Sigmoid colon (tissue), 7 donors: Measurements from ENCODE around the gene SULT6B1. TPM values are rescaled to one million over a fixed set of nuclear protein-coding genes. Genes with fewer than 3 reads are reported as not detected.
"Not testable (repeated sequence)": the region's sequence is repeated elsewhere in the genome, so short reads cannot be mapped to it uniquely, and the experiment has no call there.

Experiments
- DNase-seq: peaks from one replicate; pipeline ENCODE4 v3.0.0-alpha.2; 2019
- H3K27ac ChIP-seq, 4 donors: fragments of 200-600 bp; sonication (generic); one replicate each; pipeline ENCODE4 v1.5.1; 2016 to 2019; ENCODE audit warnings: mild to moderate bottlenecking in 1 of 4
- H3K27me3 ChIP-seq, 3 donors: fragments of 200-600 bp; sonication (generic); one replicate each; pipeline ENCODE4 v1.5.1; 2019; ENCODE audit warnings: mild to moderate bottlenecking in 1 of 3
- H3K36me3 ChIP-seq, 4 donors: fragments of 200-600 bp; sonication (generic); one replicate each; pipeline ENCODE4 v1.5.1; 2016 to 2019
- H3K4me1 ChIP-seq, 4 donors: fragments of 200-600 bp; sonication (generic); one replicate each; pipeline ENCODE4 v1.5.1; 2017 to 2019
- H3K4me3 ChIP-seq, 4 donors: fragments of 200-600 bp; sonication (generic); one replicate each; pipeline ENCODE4 v1.5.1; 2017 to 2019; ENCODE audit warnings: mild to moderate bottlenecking in 2 of 4, moderate library complexity in 1 of 4
- H3K9me3 ChIP-seq, 4 donors: fragments of 200-600 bp in 3 of 4; sonication (generic) in 3 of 4; one replicate each; pipeline versions ENCODE4 v1.5.1 to v1.6.1; 2013 to 2019
- EP300 ChIP-seq, 4 donors: sonication (generic); formaldehyde crosslinking; IDR thresholded peaks; one replicate each; pipeline ENCODE4 v1.6.1; 2017; ENCODE audit warnings: antibody characterized with exemption in 4 of 4
- POLR2A ChIP-seq, 2 donors: fragments of 450-650 bp; IDR thresholded peaks; one replicate each; pipeline ENCODE4 v1.6.1; 2016; ENCODE audit warnings: antibody characterized with exemption in 2 of 2, mild to moderate bottlenecking in 2 of 2, moderate library complexity in 2 of 2
- POLR2AphosphoS5 ChIP-seq, 4 donors: sonication (generic); formaldehyde crosslinking; IDR thresholded peaks; one replicate each; pipeline ENCODE4 v1.6.1; 2017; ENCODE audit warnings: antibody characterized with exemption in 4 of 4
- WGBS, 2 donors: extraction: QIAGEN DNeasy Blood & Tissue Kit; methylation state at CpG; one replicate each; pipeline ENCODE4 v1.1.7; 2013; 5-methylcytosine and 5-hydroxymethylcytosine counted together
- intact Hi-C: fragments of 100-400 bp; cut with DNase I; formaldehyde crosslinking; loops from one replicate; pipeline ENCODE4 v1.15.1; 2023
- polyA plus RNA-seq, 3 donors: library from polyadenylated mRNA; stranded (reverse); fragments of 200-250 nt; gene quantifications; one replicate each; pipeline ENCODE4 v1.2.3, GENCODE V29; 2013
- total RNA-seq, 4 donors: library from RNA; depleted of rRNA; stranded (reverse); fragments of >200 nt; gene quantifications; one replicate each; pipeline ENCODE4 v1.1.0, GENCODE V29; 2016
- TF ChIP-seq, protein P1 (sequence below), 4 experiments: fragments of 450-650 bp in 3 of 4; fragments of 200-600 bp in 1 of 4; IDR thresholded peaks; one replicate each; pipeline ENCODE4 v1.5.1; 2016 to 2019; ENCODE audit warnings: antibody characterized with exemption in 4 of 4, mild to moderate bottlenecking in 3 of 4, moderate library complexity in 2 of 4
- donor health status: healthy with polysubstance abuse.
- donor health status: Bipolar disorder and iron deficiency.
- donor health status: healthy.

SULT6B1 gene
- total and polyA plus RNA-seq, 7 donors: not detected

GRCh38 chr2:37219046-37219445 lies 30.6 kb upstream of the SULT6B1 start:
- Histone ChIP-seq H3K36me3 (peaks cover 10 to 90% (median 23%) of the 10 kb centered on the region in 4 donors), H3K4me1 (peaks cover 0 to 9% (median 0%) of the 10 kb centered on the region in 4 donors)
- WGBS, 2 donors: 93 to 94% methylated on average over 4 of the region's 4 CpGs

DNA sequence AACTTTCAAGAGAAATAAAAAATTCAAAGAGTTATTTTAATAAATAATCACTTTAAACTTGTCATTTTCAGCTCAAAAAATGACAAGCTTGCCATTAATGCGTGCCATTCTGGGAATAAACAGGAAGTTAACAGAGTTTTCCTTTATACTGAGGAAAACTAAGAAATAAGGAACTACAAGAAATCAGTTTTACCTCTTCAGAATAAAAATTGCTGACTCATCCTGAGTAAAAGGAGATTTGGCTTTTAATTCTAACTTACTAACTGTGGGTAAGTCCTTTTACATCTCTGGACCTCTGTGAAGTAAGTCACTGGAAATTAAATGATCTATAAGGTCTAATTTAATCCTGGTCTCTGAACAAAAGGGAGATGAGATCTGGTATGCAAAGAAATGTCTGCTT lies 26.8 kb upstream of the SULT6B1 start:
- Histone ChIP-seq H3K4me3 (no peak overlapping the region), H3K27ac (no peak overlapping the region), H3K27me3 (no peaks in the 10 kb centered on the region), H3K36me3 (peaks cover 4 to 97% (median 29%) of the 10 kb centered on the region in 4 donors), H3K4me1 (peaks cover 0 to 9% (median 0%) of the 10 kb centered on the region in 4 donors), H3K9me3 (no peaks in the 10 kb centered on the region)
- TF ChIP-seq POLR2A (IDR thresholded peaks at IDR 0.05) (no peak), EP300 (IDR thresholded peaks at IDR 0.05) (no peak), POLR2AphosphoS5 (IDR thresholded peaks at IDR 0.05) (no peak)
- TF ChIP-seq, protein P1, sequence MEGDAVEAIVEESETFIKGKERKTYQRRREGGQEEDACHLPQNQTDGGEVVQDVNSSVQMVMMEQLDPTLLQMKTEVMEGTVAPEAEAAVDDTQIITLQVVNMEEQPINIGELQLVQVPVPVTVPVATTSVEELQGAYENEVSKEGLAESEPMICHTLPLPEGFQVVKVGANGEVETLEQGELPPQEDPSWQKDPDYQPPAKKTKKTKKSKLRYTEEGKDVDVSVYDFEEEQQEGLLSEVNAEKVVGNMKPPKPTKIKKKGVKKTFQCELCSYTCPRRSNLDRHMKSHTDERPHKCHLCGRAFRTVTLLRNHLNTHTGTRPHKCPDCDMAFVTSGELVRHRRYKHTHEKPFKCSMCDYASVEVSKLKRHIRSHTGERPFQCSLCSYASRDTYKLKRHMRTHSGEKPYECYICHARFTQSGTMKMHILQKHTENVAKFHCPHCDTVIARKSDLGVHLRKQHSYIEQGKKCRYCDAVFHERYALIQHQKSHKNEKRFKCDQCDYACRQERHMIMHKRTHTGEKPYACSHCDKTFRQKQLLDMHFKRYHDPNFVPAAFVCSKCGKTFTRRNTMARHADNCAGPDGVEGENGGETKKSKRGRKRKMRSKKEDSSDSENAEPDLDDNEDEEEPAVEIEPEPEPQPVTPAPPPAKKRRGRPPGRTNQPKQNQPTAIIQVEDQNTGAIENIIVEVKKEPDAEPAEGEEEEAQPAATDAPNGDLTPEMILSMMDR (IDR thresholded peaks at IDR 0.05): no peak
- intact Hi-C loops: no loop called here
- DNase-seq: no peak
- 71 to 91% methylated on average over 1 of the region's 1 CpG for WGBS, 2 donors

More at GRCh38 chr2:37219046-37219445, 30.6 kb upstream of the SULT6B1 start:
- DNase-seq: no peak
- TF ChIP-seq, protein P1 (IDR thresholded peaks at IDR 0.05): no peak
- Histone ChIP-seq H3K4me3 (no peak overlapping the region), H3K9me3 (no peaks in the 10 kb centered on the region), H3K27ac (no peak overlapping the region), H3K27me3 (no peaks in the 10 kb centered on the region)
- intact Hi-C loops: no loop called here

DNA sequence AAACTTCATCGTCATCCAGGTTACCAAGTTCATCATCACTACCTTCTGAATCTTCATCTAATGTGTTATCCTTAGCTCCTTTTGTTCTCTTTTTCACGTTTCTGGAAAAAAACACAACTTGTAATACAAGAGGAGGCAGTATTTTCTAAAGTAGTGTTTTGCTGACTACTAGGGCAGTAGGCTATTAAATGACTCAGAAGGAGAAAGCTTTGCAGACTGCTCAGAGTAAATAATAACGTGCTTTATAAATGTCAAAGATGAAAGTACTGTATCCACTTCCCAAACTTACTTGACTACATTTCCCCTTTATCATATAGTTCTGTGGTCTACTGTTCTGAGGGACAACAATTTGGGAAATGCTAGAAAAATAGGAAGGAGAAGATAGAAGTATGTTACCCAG lies 23.5 kb upstream of the SULT6B1 start:
- peaks cover 0 to 9% (median 4%) of the 10 kb centered on the region in 4 donors for H3K9me3 ChIP-seq
- no peak for DNase-seq
- no peak overlapping the region for H3K4me3 ChIP-seq
- H3K27me3 ChIP-seq: no peaks in the 10 kb centered on the region
- TF ChIP-seq EP300 (IDR thresholded peaks at IDR 0.05) (no peak), POLR2A (IDR thresholded peaks at IDR 0.05) (no peak), POLR2AphosphoS5 (IDR thresholded peaks at IDR 0.05) (no peak)
- TF ChIP-seq, protein P1 (IDR thresholded peaks at IDR 0.05): no peak
- 67 to 84% methylated on average over 3 of the region's 3 CpGs for WGBS, 2 donors
- H3K36me3 ChIP-seq: peaks cover 4 to 98% (median 48%) of the 10 kb centered on the region in 4 donors
- H3K27ac ChIP-seq: no peak overlapping the region
- peaks cover 0 to 9% (median 0%) of the 10 kb centered on the region in 4 donors for H3K4me1 ChIP-seq
- intact Hi-C loops: no loop called here

GRCh38 chr2:37211212-37211611 lies 22.7 kb upstream of the SULT6B1 start:
- Histone ChIP-seq H3K27ac (no peak overlapping the region), H3K36me3 (peaks cover 4 to 98% (median 50%) of the 10 kb centered on the region in 4 donors), H3K4me3 (no peak overlapping the region), H3K4me1 (peaks cover 0 to 9% (median 0%) of the 10 kb centered on the region in 4 donors), H3K9me3 (peaks cover 0 to 9% (median 4%) of the 10 kb centered on the region in 4 donors), H3K27me3 (no peaks in the 10 kb centered on the region)
- TF ChIP-seq, protein P1 (IDR thresholded peaks at IDR 0.05): no peak
- no peak for TF ChIP-seq POLR2A (IDR thresholded peaks at IDR 0.05)
- no peak for TF ChIP-seq EP300 (IDR thresholded peaks at IDR 0.05)
- TF ChIP-seq POLR2AphosphoS5 (IDR thresholded peaks at IDR 0.05): no peak
- DNase-seq: no peak
- intact Hi-C loops: no loop called here

- DNase-seq, H3K27ac ChIP-seq, H3K4me1 ChIP-seq, intact Hi-C loops, H3K27me3 ChIP-seq, H3K9me3 ChIP-seq, H3K4me3 ChIP-seq: not testable (repeated sequence)
- H3K36me3 ChIP-seq: peaks cover 12 to 97% (median 63%) of the 10 kb centered on the region in 4 donors
- WGBS, 2 donors: 95 to 97% methylated on average over 2 of the region's 2 CpGs
These were observed 18.3 kb upstream of the SULT6B1 start for GRCh38 chr2:37206760-37207159.
